Mesenchymal stem cell (in vitro differentiated cells and primary cell): ENCODE results near the gene NRG3.
"Not testable (repeated sequence)": the region's sequence is repeated elsewhere in the genome, so short reads cannot be mapped to it uniquely, and the experiment has no call there.

Experiments used
- DNase-seq: peaks from one replicate; pipeline ENCODE4 v3.0.0-alpha.2; 2013
- H2AFZ ChIP-seq: one replicate; pipeline ENCODE4 v1.6.1; 2013; ENCODE audit warnings: low read depth, mild to moderate bottlenecking, control low read depth, inconsistent platforms, low read length, moderate library complexity
- H2AK5ac ChIP-seq: 2 replicates; pipeline ENCODE4 v1.6.1; 2013; ENCODE audit warnings: low read length, moderate library complexity, mild to moderate bottlenecking, inconsistent platforms; ENCODE audit not compliant: severe bottlenecking
- H2BK120ac ChIP-seq: one replicate; pipeline ENCODE4 v1.6.1; 2013; ENCODE audit warnings: low read depth, mild to moderate bottlenecking, inconsistent platforms, low read length, moderate library complexity
- H2BK12ac ChIP-seq, 2 experiments: one replicate each; pipeline ENCODE4 v1.6.1; 2013; ENCODE audit warnings: inconsistent platforms in 2 of 2, low read length in 2 of 2, mild to moderate bottlenecking in 2 of 2, moderate library complexity in 2 of 2, control low read depth in 1 of 2
- H2BK15ac ChIP-seq: one replicate; pipeline ENCODE4 v1.6.1; 2013; ENCODE audit warnings: mild to moderate bottlenecking, low read depth, inconsistent platforms; ENCODE audit not compliant: poor library complexity, severe bottlenecking
- H2BK5ac ChIP-seq: 2 replicates; pipeline ENCODE4 v1.6.1; 2013; ENCODE audit warnings: low read depth, mild to moderate bottlenecking, low read length, control low read depth, inconsistent platforms; ENCODE audit not compliant: poor library complexity, severe bottlenecking
- H3K14ac ChIP-seq, 2 experiments: one replicate each; pipeline ENCODE4 v1.6.1; 2013; ENCODE audit warnings: inconsistent platforms in 2 of 2, low read length in 2 of 2, control low read depth in 1 of 2, mild to moderate bottlenecking in 1 of 2, moderate library complexity in 1 of 2
- H3K18ac ChIP-seq, 2 experiments: one replicate each; pipeline ENCODE4 v1.6.1; 2013; ENCODE audit warnings: inconsistent platforms in 2 of 2, low read length in 2 of 2, control low read depth in 1 of 2, low read depth in 1 of 2, mild to moderate bottlenecking in 1 of 2
- H3K23ac ChIP-seq, 2 experiments: one replicate each; pipeline ENCODE4 v1.6.1; 2013; ENCODE audit warnings: inconsistent platforms in 2 of 2, low read length in 2 of 2, mild to moderate bottlenecking in 2 of 2, moderate library complexity in 2 of 2, control low read depth in 1 of 2
- H3K27ac ChIP-seq: 2 replicates; pipeline ENCODE4 v1.5.1; 2013; ENCODE audit warnings: mild to moderate bottlenecking, moderate library complexity, low read length, control low read depth, inconsistent platforms; ENCODE audit not compliant: poor library complexity, severe bottlenecking
- H3K27me3 ChIP-seq, 2 experiments: 2 replicates each; pipeline versions ENCODE4 v1.6.1 to v1.7.0; 2013; ENCODE audit warnings: low read length in 2 of 2, mild to moderate bottlenecking in 2 of 2, moderate library complexity in 2 of 2, control low read depth in 1 of 2, inconsistent platforms in 1 of 2; ENCODE audit not compliant: control insufficient read depth in 1 of 2, insufficient read depth in 1 of 2
- H3K36me3 ChIP-seq, 2 experiments: 2 replicates each; pipeline versions ENCODE4 v1.6.1 to v1.7.0; 2013; ENCODE audit warnings: low read length in 2 of 2, control low read depth in 1 of 2, inconsistent platforms in 1 of 2, low read depth in 1 of 2, mild to moderate bottlenecking in 1 of 2; ENCODE audit not compliant: insufficient read depth in 2 of 2, control insufficient read depth in 1 of 2
- H3K4ac ChIP-seq, 2 experiments: one replicate each; pipeline ENCODE4 v1.6.1; 2013; ENCODE audit warnings: inconsistent platforms in 2 of 2, low read length in 2 of 2, mild to moderate bottlenecking in 2 of 2, moderate library complexity in 2 of 2, control low read depth in 1 of 2, low read depth in 1 of 2
- H3K4me1 ChIP-seq: 2 replicates; pipeline ENCODE4 v1.6.1; 2013; ENCODE audit warnings: low read depth, low read length, control low read depth; ENCODE audit not compliant: control insufficient read depth, insufficient read depth
- H3K4me2 ChIP-seq: 2 replicates; pipeline ENCODE4 v1.6.1; 2013; ENCODE audit warnings: low read length, mild to moderate bottlenecking, inconsistent platforms; ENCODE audit not compliant: poor library complexity, severe bottlenecking
- H3K4me3 ChIP-seq, 2 experiments: 2 replicates each; pipeline versions ENCODE4 v1.5.1 to v1.7.0; 2013; ENCODE audit warnings: low read length in 2 of 2, mild to moderate bottlenecking in 2 of 2, control low read depth in 1 of 2, low read depth in 1 of 2; ENCODE audit not compliant: insufficient read depth in 1 of 2
- H3K79me1 ChIP-seq: replicated peaks from 2 replicates; pipeline ENCODE4 v1.6.1; 2013; ENCODE audit warnings: mild to moderate bottlenecking, control low read depth, low read length, inconsistent platforms; ENCODE audit not compliant: poor library complexity, severe bottlenecking
- H3K9ac ChIP-seq: 2 replicates; pipeline ENCODE4 v1.7.0; 2013; ENCODE audit warnings: mild to moderate bottlenecking, low read length, moderate library complexity
- H3K9me3 ChIP-seq: 2 replicates; pipeline ENCODE4 v1.7.0; 2013; ENCODE audit warnings: mild to moderate bottlenecking, low read length; ENCODE audit not compliant: control insufficient read depth
- H4K8ac ChIP-seq: one replicate; pipeline ENCODE4 v1.6.1; 2013; ENCODE audit warnings: inconsistent platforms, mild to moderate bottlenecking, low read length, moderate library complexity
- H4K91ac ChIP-seq: one replicate; pipeline ENCODE4 v1.6.1; 2013; ENCODE audit warnings: mild to moderate bottlenecking, low read length, inconsistent platforms
- WGBS: methylation state at CpG from one replicate; pipeline ENCODE4 v1.1.7; 2013; ENCODE audit warnings: mixed read lengths; 5-methylcytosine and 5-hydroxymethylcytosine counted together

Gene NRG3

GRCh38 chr10:82041018-82041417 lies 166.0 kb downstream of the NRG3 start:
- Histone ChIP-seq H3K27me3 (no peaks in the 10 kb centered on the region), H2BK12ac (no peak overlapping the region), H3K4me1 (no peaks in the 10 kb centered on the region), H3K27ac (no peak overlapping the region), H2BK120ac (no peak overlapping the region), H2BK15ac (no peak overlapping the region), H4K8ac (no peak overlapping the region), H2AFZ (no peak overlapping the region), H3K4ac (no peak overlapping the region), H3K14ac (no peak overlapping the region), H3K23ac (no peak overlapping the region), H3K9ac (no peak overlapping the region), H3K18ac (no peak overlapping the region), H3K9me3 (peaks cover 13% of the 10 kb centered on the region), H3K79me1 (no peaks in the 10 kb centered on the region), H3K4me2 (no peak overlapping the region), H4K91ac (no peak overlapping the region), H3K36me3 (no peaks in the 10 kb centered on the region), H2BK5ac (no peak overlapping the region), H2AK5ac (no peak overlapping the region), H3K4me3 (no peak overlapping the region)
- DNase-seq: no peak
- WGBS: 95% methylated on average over 1 of the region's 2 CpGs

- Histone ChIP-seq H3K4ac (no peak overlapping the region), H3K27ac (no peak overlapping the region), H3K23ac (no peak overlapping the region), H2BK120ac (no peak overlapping the region), H4K8ac (no peak overlapping the region), H3K14ac (no peak overlapping the region), H2AK5ac (no peak overlapping the region), H3K36me3 (no peaks in the 10 kb centered on the region), H2BK5ac (no peak overlapping the region), H3K4me3 (no peak overlapping the region), H4K91ac (no peak overlapping the region), H3K4me2 (no peak overlapping the region), H3K4me1 (no peaks in the 10 kb centered on the region), H3K9ac (no peak overlapping the region), H2AFZ (no peak overlapping the region), H2BK15ac (no peak overlapping the region), H3K9me3 (peaks cover 32% of the 10 kb centered on the region), H3K27me3 (no peaks in the 10 kb centered on the region), H3K18ac (no peak overlapping the region), H3K79me1 (no peaks in the 10 kb centered on the region), H2BK12ac (no peak overlapping the region)
- 29% methylated on average over 1 of the region's 1 CpG for WGBS
- no peak for DNase-seq
Measured at GRCh38 chr10:82056391-82056790, 181.4 kb downstream of the NRG3 start.

- not testable (repeated sequence) for H3K18ac ChIP-seq, H3K9me3 ChIP-seq, H2BK15ac ChIP-seq, DNase-seq, H2AFZ ChIP-seq, H2BK5ac ChIP-seq, H3K4me3 ChIP-seq, H4K8ac ChIP-seq, H3K9ac ChIP-seq, H3K14ac ChIP-seq, H3K4me2 ChIP-seq, H2AK5ac ChIP-seq, H3K36me3 ChIP-seq, H2BK120ac ChIP-seq, H2BK12ac ChIP-seq, H3K4me1 ChIP-seq, H3K23ac ChIP-seq, H4K91ac ChIP-seq, H3K4ac ChIP-seq, H3K27ac ChIP-seq, H3K79me1 ChIP-seq, H3K27me3 ChIP-seq
- WGBS: 91% methylated on average over 5 of the region's 6 CpGs
Measured at GRCh38 chr10:82067192-82067591, 192.2 kb downstream of the NRG3 start.

- Histone ChIP-seq H3K27me3 (no peaks in the 10 kb centered on the region), H3K23ac (no peak overlapping the region), H3K9ac (no peak overlapping the region), H3K4me2 (no peak overlapping the region), H2BK15ac (no peak overlapping the region), H2BK120ac (no peak overlapping the region), H3K4ac (no peak overlapping the region), H3K9me3 (peaks cover 8% of the 10 kb centered on the region), H4K8ac (no peak overlapping the region), H3K79me1 (no peaks in the 10 kb centered on the region), H3K36me3 (no peaks in the 10 kb centered on the region), H2AFZ (no peak overlapping the region), H2BK5ac (no peak overlapping the region), H3K4me1 (no peaks in the 10 kb centered on the region), H3K27ac (no peak overlapping the region), H4K91ac (no peak overlapping the region), H2BK12ac (no peak overlapping the region), H3K18ac (no peak overlapping the region), H3K14ac (no peak overlapping the region), H2AK5ac (no peak overlapping the region), H3K4me3 (no peak overlapping the region)
- WGBS: 71% methylated on average over 1 of the region's 2 CpGs
- no peak for DNase-seq
Measured at GRCh38 chr10:82068501-82068900, 193.5 kb downstream of the NRG3 start.
